ENCODE results near the gene TMC5.

DNA sequence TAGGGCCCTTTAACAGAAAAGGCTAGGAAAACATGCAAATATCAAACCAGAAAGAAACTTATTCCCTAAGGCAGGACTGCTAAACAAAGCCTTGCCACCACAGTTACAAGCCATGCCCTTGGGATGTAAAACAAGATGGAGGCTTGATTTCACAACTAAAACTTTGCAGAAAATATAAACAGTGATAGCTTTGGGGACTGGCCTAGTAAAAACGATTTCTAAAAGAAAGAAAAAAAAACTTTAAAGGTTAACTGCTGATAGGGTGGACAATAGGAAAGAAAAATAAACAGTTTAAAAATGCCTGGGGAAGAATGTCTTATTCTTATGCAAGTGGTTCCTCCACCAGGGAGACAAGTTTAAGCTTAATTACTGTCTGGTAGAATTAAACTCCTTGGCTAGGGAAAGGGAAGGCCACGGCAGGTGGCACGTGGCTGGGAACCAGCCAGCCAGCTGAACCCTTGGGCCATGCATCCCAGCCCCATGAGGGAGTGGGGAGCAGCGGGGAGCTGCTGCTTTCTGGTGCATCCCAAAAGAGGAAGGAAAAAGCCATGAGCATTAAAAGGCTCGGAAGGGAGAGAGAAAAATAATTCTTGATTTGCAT, 10.7 kb upstream of the TMC5 start:
- TF ChIP-seq, protein P1, sequence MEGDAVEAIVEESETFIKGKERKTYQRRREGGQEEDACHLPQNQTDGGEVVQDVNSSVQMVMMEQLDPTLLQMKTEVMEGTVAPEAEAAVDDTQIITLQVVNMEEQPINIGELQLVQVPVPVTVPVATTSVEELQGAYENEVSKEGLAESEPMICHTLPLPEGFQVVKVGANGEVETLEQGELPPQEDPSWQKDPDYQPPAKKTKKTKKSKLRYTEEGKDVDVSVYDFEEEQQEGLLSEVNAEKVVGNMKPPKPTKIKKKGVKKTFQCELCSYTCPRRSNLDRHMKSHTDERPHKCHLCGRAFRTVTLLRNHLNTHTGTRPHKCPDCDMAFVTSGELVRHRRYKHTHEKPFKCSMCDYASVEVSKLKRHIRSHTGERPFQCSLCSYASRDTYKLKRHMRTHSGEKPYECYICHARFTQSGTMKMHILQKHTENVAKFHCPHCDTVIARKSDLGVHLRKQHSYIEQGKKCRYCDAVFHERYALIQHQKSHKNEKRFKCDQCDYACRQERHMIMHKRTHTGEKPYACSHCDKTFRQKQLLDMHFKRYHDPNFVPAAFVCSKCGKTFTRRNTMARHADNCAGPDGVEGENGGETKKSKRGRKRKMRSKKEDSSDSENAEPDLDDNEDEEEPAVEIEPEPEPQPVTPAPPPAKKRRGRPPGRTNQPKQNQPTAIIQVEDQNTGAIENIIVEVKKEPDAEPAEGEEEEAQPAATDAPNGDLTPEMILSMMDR (IDR thresholded peaks at IDR 0.05; ENCODE audit: low read depth, low read length): no peak
- TF ChIP-seq MYC (IDR thresholded peaks at IDR 0.05; ENCODE audit: low read depth, low read length) (no peak), POLR2A (IDR thresholded peaks at IDR 0.05; ENCODE audit: extremely low read depth, insufficient read length) (no peak)

All from NB4 (cell line).